ENCODE measurements around the gene MEIS2.

Gene MEIS2

GRCh38 chr15:37032091-37032775, 68.1 kb downstream of the MEIS2 start:
- DNase-seq (ENCODE audit: low read depth): no peak
- TF ChIP-seq, protein P1, sequence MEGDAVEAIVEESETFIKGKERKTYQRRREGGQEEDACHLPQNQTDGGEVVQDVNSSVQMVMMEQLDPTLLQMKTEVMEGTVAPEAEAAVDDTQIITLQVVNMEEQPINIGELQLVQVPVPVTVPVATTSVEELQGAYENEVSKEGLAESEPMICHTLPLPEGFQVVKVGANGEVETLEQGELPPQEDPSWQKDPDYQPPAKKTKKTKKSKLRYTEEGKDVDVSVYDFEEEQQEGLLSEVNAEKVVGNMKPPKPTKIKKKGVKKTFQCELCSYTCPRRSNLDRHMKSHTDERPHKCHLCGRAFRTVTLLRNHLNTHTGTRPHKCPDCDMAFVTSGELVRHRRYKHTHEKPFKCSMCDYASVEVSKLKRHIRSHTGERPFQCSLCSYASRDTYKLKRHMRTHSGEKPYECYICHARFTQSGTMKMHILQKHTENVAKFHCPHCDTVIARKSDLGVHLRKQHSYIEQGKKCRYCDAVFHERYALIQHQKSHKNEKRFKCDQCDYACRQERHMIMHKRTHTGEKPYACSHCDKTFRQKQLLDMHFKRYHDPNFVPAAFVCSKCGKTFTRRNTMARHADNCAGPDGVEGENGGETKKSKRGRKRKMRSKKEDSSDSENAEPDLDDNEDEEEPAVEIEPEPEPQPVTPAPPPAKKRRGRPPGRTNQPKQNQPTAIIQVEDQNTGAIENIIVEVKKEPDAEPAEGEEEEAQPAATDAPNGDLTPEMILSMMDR (conservative IDR thresholded peaks at IDR 0.05; ENCODE audit: control insufficient read depth, insufficient read depth, low read depth, low read length): no peak
- no peak overlapping the region for H3K4me3 ChIP-seq (ENCODE audit: control insufficient read depth, low read depth, low read length)

DNA sequence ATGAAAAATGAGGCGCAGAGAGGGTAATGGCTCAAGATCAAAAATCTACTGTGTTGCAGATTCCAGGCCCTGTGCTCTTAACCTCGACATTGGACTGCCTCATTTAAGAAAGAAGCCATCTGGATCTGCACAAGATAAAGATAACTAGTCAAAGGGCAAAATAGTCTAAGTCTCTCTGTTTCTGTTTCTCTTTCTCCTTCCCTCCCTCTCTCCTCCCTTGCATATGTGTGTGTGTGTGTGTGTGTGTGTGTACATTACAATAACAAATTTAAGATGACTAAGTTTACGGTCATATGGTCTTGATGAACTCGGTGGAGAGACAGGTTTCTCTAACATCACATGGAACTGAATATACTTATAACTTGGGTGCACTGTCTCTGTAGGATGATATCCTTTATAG, 69.2 kb downstream of the MEIS2 start:
- H3K4me3 ChIP-seq (ENCODE audit: control insufficient read depth, low read depth, low read length): no peak overlapping the region
- DNase-seq (ENCODE audit: low read depth): peak; percentile 83
- TF ChIP-seq, protein P1 (conservative IDR thresholded peaks at IDR 0.05; ENCODE audit: control insufficient read depth, insufficient read depth, low read depth, low read length): no peak

GRCh38 chr15:37028625-37029296, 71.6 kb downstream of the MEIS2 start:
- H3K4me3 ChIP-seq (ENCODE audit: control insufficient read depth, low read depth, low read length): no peak overlapping the region
- DNase-seq (ENCODE audit: low read depth): peak; percentile 89
- TF ChIP-seq, protein P1 (conservative IDR thresholded peaks at IDR 0.05; ENCODE audit: control insufficient read depth, insufficient read depth, low read depth, low read length): no peak

GRCh38 chr15:37020852-37021251, 79.5 kb downstream of the MEIS2 start:
- TF ChIP-seq, protein P1 (conservative IDR thresholded peaks at IDR 0.05; ENCODE audit: control insufficient read depth, insufficient read depth, low read depth, low read length): no peak
- no peak for DNase-seq (ENCODE audit: low read depth)
- no peak overlapping the region for H3K4me3 ChIP-seq (ENCODE audit: control insufficient read depth, low read depth, low read length)

DNA sequence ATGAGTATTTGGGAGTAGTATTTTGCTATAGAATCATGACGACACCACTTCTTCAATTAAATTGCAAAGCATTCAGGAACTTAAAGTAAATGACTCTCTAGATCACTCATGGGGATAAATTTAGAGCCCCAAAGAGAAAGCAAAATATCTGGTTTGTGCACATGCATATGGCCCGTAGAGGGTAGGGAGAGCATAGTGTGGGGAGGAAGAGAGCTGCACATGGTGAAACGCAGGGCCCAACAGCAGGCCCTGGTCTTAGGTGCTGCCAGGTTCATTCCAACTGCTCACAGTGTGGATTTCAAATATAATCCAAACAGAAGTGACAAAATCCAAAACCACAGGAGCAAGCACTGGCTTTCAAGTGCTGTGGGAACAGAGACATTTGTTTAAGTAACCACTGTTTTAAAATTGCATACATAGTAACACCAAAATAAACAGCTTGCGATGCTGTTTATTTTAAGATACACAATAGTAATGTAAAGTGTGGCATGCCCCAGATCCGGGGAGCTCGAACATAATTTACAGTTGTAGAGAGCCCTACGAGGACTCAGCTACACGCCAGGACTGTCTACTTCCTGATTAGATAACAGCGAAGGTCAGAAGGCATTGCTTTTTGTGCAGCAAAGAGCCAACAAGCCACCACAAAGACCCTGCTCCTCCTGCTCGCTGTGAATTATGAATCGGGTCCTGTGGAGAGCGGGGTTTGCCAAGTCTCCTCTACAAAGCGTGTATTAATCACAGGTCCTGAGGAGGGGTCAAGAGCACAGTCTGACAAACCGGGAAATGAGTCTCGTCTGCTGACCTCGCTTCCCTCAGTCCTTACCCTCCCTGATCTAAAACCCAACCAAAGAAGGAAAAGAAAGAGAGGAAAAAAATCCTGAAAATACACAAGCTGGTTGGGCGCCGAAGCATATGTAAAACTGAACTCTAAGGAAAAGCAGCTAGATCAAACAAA, 80.6 kb downstream of the MEIS2 start:
- no peak overlapping the region for H3K4me3 ChIP-seq (ENCODE audit: control insufficient read depth, low read depth, low read length)
- TF ChIP-seq, protein P1 (conservative IDR thresholded peaks at IDR 0.05; ENCODE audit: control insufficient read depth, insufficient read depth, low read depth, low read length): no peak
- peak; percentile 59 for DNase-seq (ENCODE audit: low read depth)

DNA sequence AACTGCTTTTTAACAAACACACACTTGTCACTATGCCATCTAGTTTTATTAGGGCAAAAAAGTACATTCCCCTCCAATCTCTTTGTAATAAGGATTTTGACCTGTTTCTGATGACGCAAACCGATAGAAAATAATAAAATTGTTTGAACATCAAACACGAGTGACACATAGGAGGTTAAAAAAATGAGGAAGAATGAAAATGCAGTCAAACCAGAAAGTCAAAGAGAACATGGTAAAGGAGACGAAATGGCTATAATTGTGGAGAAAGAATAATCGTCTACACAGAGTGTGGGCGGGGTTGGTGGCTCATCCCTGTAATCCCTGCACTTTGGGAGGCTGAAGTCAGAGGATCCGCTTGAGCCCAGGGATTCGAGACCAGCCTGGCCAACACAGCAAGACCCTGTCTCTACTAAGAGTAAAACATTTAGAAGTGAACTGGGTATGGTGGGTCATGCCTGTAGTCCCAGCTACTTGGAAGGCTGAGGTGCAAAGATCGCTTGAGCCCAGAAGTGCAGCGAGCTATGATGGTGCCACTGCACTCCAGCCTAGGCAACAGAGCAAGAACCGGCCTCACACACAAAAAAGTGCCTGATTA, 83.2 kb downstream of the MEIS2 start:
- no peak overlapping the region for H3K4me3 ChIP-seq (ENCODE audit: control insufficient read depth, low read depth, low read length)
- peak; percentile 45 for DNase-seq (ENCODE audit: low read depth)
- TF ChIP-seq, protein P1 (conservative IDR thresholded peaks at IDR 0.05; ENCODE audit: control insufficient read depth, insufficient read depth, low read depth, low read length): no peak
